Measurements from ENCODE around the gene PEX5L.
"Not testable (repeated sequence)": the region's sequence is repeated elsewhere in the genome, so short reads cannot be mapped to it uniquely, and the experiment has no call there.

Gene PEX5L

GRCh38 chr3:180036671-180037455 is at the start of gene PEX5L:
PEX5L (minus strand) TSS chr3:180036937; CDS start chr3:180036599, 338 bp downstream.
- DNase-seq, result no peak

GRCh38 chr3:180085122-180085710 is 48.5 kb upstream of the PEX5L start:
- no peak for DNase-seq

GRCh38 chr3:180082699-180083098 is 46.0 kb upstream of the PEX5L start:
- DNase-seq, result no peak

- DNase-seq, result no peak
These were observed 41.9 kb upstream of the PEX5L start for GRCh38 chr3:180078592-180078991.

GRCh38 chr3:180073561-180073960 is 36.8 kb upstream of the PEX5L start:
- no peak for DNase-seq

- no peak for DNase-seq
These were observed 36.0 kb upstream of the PEX5L start for GRCh38 chr3:180072786-180073185.

- no peak for DNase-seq
These were observed 34.2 kb upstream of the PEX5L start for GRCh38 chr3:180070925-180071324.

GRCh38 chr3:180068023-180068422 is 31.3 kb upstream of the PEX5L start:
- DNase-seq, result no peak

- DNase-seq, result no peak
These were observed 29.9 kb upstream of the PEX5L start for GRCh38 chr3:180066598-180066997.

- no peak for DNase-seq
These were observed 27.0 kb upstream of the PEX5L start for GRCh38 chr3:180063783-180064182.

GRCh38 chr3:180062771-180063170 is 26.0 kb upstream of the PEX5L start:
- DNase-seq, result no peak

GRCh38 chr3:180059356-180059755 is 22.6 kb upstream of the PEX5L start:
- no peak for DNase-seq

- no peak for DNase-seq
These were observed 21.5 kb upstream of the PEX5L start for GRCh38 chr3:180058238-180058637.

GRCh38 chr3:180055656-180056055 is 18.9 kb upstream of the PEX5L start:
- DNase-seq, result not testable (repeated sequence)

GRCh38 chr3:180049391-180049790 is 12.7 kb upstream of the PEX5L start:
- DNase-seq, result no peak

GRCh38 chr3:180048840-180049239 is 12.1 kb upstream of the PEX5L start:
- DNase-seq, result no peak

- DNase-seq, result no peak
These were observed 11.4 kb upstream of the PEX5L start for GRCh38 chr3:180048103-180048502.

- no peak for DNase-seq
These were observed 4.2 kb upstream of the PEX5L start for GRCh38 chr3:180040966-180041365.

- no peak for DNase-seq
These were observed 556 bp downstream of the PEX5L start for GRCh38 chr3:180036092-180036670.

- DNase-seq, result no peak
These were observed 9.7 kb downstream of the PEX5L start for GRCh38 chr3:180026997-180027396.

GRCh38 chr3:180018543-180018942 is 18.2 kb downstream of the PEX5L start:
- DNase-seq, result no peak

- DNase-seq, result no peak
These were observed 18.9 kb downstream of the PEX5L start for GRCh38 chr3:180017846-180018245.

- DNase-seq, result no peak
These were observed 24.8 kb downstream of the PEX5L start for GRCh38 chr3:180011927-180012326.

- not testable (repeated sequence) for DNase-seq
These were observed 28.4 kb downstream of the PEX5L start for GRCh38 chr3:180008318-180008717.
